HepG2 (cell line): ENCODE measurements around the gene NUP153. TPM values are rescaled to one million over a fixed set of nuclear protein-coding genes. Genes with fewer than 3 reads are reported as not detected.

Experiments used
- ARNT2 ChIP-seq: sonication (generic); formaldehyde crosslinking; IDR thresholded peaks from 2 replicates; pipeline ENCODE4 v1.8.0; 2022; ENCODE audit warnings: mild to moderate bottlenecking, low read depth, missing genetic modification reagents, moderate library complexity
- ATF6 ChIP-seq: sonication (generic); formaldehyde crosslinking; conservative IDR thresholded peaks from 2 replicates; pipeline ENCODE4 v1.4.0; 2020; ENCODE audit warnings: missing genetic modification reagents
- E2F2 ChIP-seq: sonication (generic); formaldehyde crosslinking; IDR thresholded peaks from 2 replicates; pipeline ENCODE4 v1.4.0; 2020; ENCODE audit warnings: missing genetic modification reagents, borderline replicate concordance
- PHF8 ChIP-seq: sonication (generic); formaldehyde crosslinking; IDR thresholded peaks from 2 replicates; pipeline ENCODE4 v1.5.0; 2020; ENCODE audit warnings: missing genetic modification reagents
- POLR2A ChIP-seq, 2 experiments: IDR thresholded peaks; 2 replicates each; pipeline ENCODE4 v1.6.1; 2011; ENCODE audit warnings: low read depth in 2 of 2, low read length in 2 of 2, mild to moderate bottlenecking in 1 of 2, moderate library complexity in 1 of 2; ENCODE audit not compliant: insufficient read depth in 1 of 2
- POLR2G ChIP-seq: fragments of 200-400 bp; formaldehyde crosslinking; IDR thresholded peaks from 2 replicates; pipeline ENCODE4 v1.6.1; 2018; ENCODE audit warnings: mild to moderate bottlenecking, low read depth, low read length, moderate library complexity
- RBM22 ChIP-seq: fragments of 200-400 bp; formaldehyde crosslinking; optimal IDR thresholded peaks from 2 replicates; pipeline ENCODE3; 2017; ENCODE audit warnings: mild to moderate bottlenecking, low read length, moderate library complexity
- SP1 ChIP-seq, 2 experiments: fragments of 450-650 bp in 1 of 2; sonication (generic) in 1 of 2; formaldehyde crosslinking in 1 of 2; IDR thresholded peaks; 2 replicates each; pipeline versions ENCODE4 v1.4.0 to v1.6.1; 2016 to 2020; ENCODE audit warnings: missing genetic modification reagents in 1 of 2
- STAT6 ChIP-seq: sonication (generic); formaldehyde crosslinking; IDR thresholded peaks from 2 replicates; pipeline ENCODE4 v1.4.0; 2020; ENCODE audit warnings: missing genetic modification reagents, mild to moderate bottlenecking, borderline replicate concordance
- TOE1 ChIP-seq: sonication (generic); formaldehyde crosslinking; IDR thresholded peaks from 2 replicates; pipeline ENCODE4 v1.4.0; 2020; ENCODE audit warnings: mild to moderate bottlenecking, missing genetic modification reagents
- ZBTB34 ChIP-seq: sonication (generic); formaldehyde crosslinking; IDR thresholded peaks from 2 replicates; pipeline ENCODE4 v1.8.0; 2022; ENCODE audit warnings: mild to moderate bottlenecking, missing genetic modification reagents
- ZIK1 ChIP-seq: sonication (generic); formaldehyde crosslinking; IDR thresholded peaks from 2 replicates; pipeline ENCODE4 v1.5.0; 2020; ENCODE audit warnings: mild to moderate bottlenecking, low read depth, missing genetic modification reagents, borderline replicate concordance
- ZNF124 ChIP-seq: sonication (generic); formaldehyde crosslinking; IDR thresholded peaks from 2 replicates; pipeline ENCODE4 v1.4.0; 2020; ENCODE audit warnings: missing genetic modification reagents
- ZNF225 ChIP-seq: sonication (generic); formaldehyde crosslinking; IDR thresholded peaks from 2 replicates; pipeline ENCODE4 v1.4.0; 2020; ENCODE audit warnings: mild to moderate bottlenecking, missing genetic modification reagents
- ZNF235 ChIP-seq: sonication (generic); formaldehyde crosslinking; IDR thresholded peaks from 2 replicates; pipeline ENCODE4 v1.8.1; 2023; ENCODE audit warnings: mild to moderate bottlenecking, missing genetic modification reagents, borderline replicate concordance
- ZNF264 ChIP-seq: sonication (generic); formaldehyde crosslinking; IDR thresholded peaks from 2 replicates; pipeline ENCODE4 v1.4.0; 2020; ENCODE audit warnings: missing genetic modification reagents
- ZNF280B ChIP-seq: sonication (generic); formaldehyde crosslinking; IDR thresholded peaks from 2 replicates; pipeline ENCODE4 v1.5.0; 2020; ENCODE audit warnings: missing genetic modification reagents, mild to moderate bottlenecking, borderline replicate concordance
- ZNF713 ChIP-seq: sonication (generic); formaldehyde crosslinking; IDR thresholded peaks from 2 replicates; pipeline ENCODE4 v1.4.0; 2020; ENCODE audit warnings: mild to moderate bottlenecking, missing genetic modification reagents
- ZNF83 ChIP-seq: sonication (generic); formaldehyde crosslinking; IDR thresholded peaks from 2 replicates; pipeline ENCODE4 v1.4.0; 2020; ENCODE audit warnings: missing genetic modification reagents, mild to moderate bottlenecking, borderline replicate concordance
- ZSCAN31 ChIP-seq: sonication (generic); formaldehyde crosslinking; IDR thresholded peaks from 2 replicates; pipeline ENCODE4 v1.5.0; 2020; ENCODE audit warnings: low read depth, mild to moderate bottlenecking, missing genetic modification reagents
- polyA plus RNA-seq, 8 experiments: library from polyadenylated mRNA; depleted of rRNA in 3 of 8; stranded (reverse) in 7 of 8; unstranded in 1 of 8; fragments of >200 nt; fragmentation: Illumina TruSeq in 4 of 8; extraction: Trizol in 4 of 8; gene quantifications; 2 replicates each; pipeline versions ENCODE4 v1.2.1 to v1.2.3, GENCODE V29; 2011 to 2016; ENCODE audit warnings: low read depth in 4 of 8, missing spikeins in 1 of 8, mixed read lengths in 1 of 8; ENCODE audit not compliant: insufficient read depth in 1 of 8
- total RNA-seq, 5 experiments: library from RNA; depleted of rRNA; stranded (reverse); fragments of >200 nt; fragmentation: Illumina TruSeq; extraction: Trizol; gene quantifications; 2 replicates each; pipeline ENCODE4 v1.2.3, GENCODE V29; 2016; ENCODE audit warnings: low read depth in 1 of 5

NUP153 gene
- total and polyA plus RNA-seq, 2 of the 13 experiments (the other 11 are each of a cell fraction or from before 2014, with no cell fraction given), result 29.8 to 55.2 TPM

- no peak; the same call in 1 of the 2 replicates for TF ChIP-seq E2F2 (CRISPR knock-in tag)
- peak; percentile 48; the same call in 1 of the 2 replicates for TF ChIP-seq ZNF264 (CRISPR knock-in tag)
- no peak for TF ChIP-seq ZBTB34 (CRISPR knock-in tag)
- TF ChIP-seq ZNF225 (CRISPR knock-in tag), result no peak
- no peak for TF ChIP-seq STAT6 (CRISPR knock-in tag)
- TF ChIP-seq ZNF280B (CRISPR knock-in tag), result no peak; the same call in 1 of the 2 replicates
- no peak for TF ChIP-seq ZNF713 (CRISPR knock-in tag)
- peak; percentile 74; the same call in 1 of the 2 replicates for TF ChIP-seq ZIK1 (CRISPR knock-in tag)
- peak; percentile 75 for TF ChIP-seq PHF8 (CRISPR knock-in tag)
- TF ChIP-seq POLR2A (IDR thresholded peaks at IDR 0.05; ENCODE audit: insufficient read depth in 1 of 2, low read depth in 2 of 2, low read length in 2 of 2), result peak; percentile 88 to 95
- peak; percentile 60; the same call in 1 of the 2 replicates for TF ChIP-seq ZNF124 (CRISPR knock-in tag)
- TF ChIP-seq ARNT2, result peak; percentile 72; the same call in 1 of the 2 replicates
- no peak for TF ChIP-seq SP1 (IDR thresholded peaks at IDR 0.05)
- TF ChIP-seq SP1 (CRISPR knock-in tag; IDR thresholded peaks at IDR 0.05), result peak; percentile 84
- TF ChIP-seq ZNF235 (CRISPR knock-in tag), result peak; percentile 44; the same call in 1 of the 2 replicates
- no peak for TF ChIP-seq RBM22
- TF ChIP-seq ZNF83, result no peak
- TF ChIP-seq ATF6, result no peak
- TF ChIP-seq ZSCAN31 (CRISPR knock-in tag), result 0 out of 2 replicates have a peak, but pooled peaks have one; percentile 87
- no peak for TF ChIP-seq TOE1 (CRISPR knock-in tag)
- peak; percentile 92 for TF ChIP-seq POLR2G
These were observed 106.7 kb downstream of the NUP153 start, which contains the start of gene FAM8A1 (continued) for GRCh38 chr6:17599877-17600526.
